ENCODE data around the gene RSAD1. TPM values are rescaled to one million over a fixed set of nuclear protein-coding genes. Genes with fewer than 3 reads are reported as not detected.

RSAD1 gene
- total and polyA plus RNA-seq, 10 of the 15 experiments (the other 5 are each of a cell fraction or from before 2014, with no cell fraction given) = 2.5 to 28.1 (median 22.6) TPM

GRCh38 chr17:50495918-50496317, 17.3 kb downstream of the RSAD1 start (continued):
- TF ChIP-seq CBX3 (IDR thresholded peaks at IDR 0.05; ENCODE audit: borderline replicate concordance, low read depth) = no peak

GRCh38 chr17:50498021-50498874, 19.6 kb downstream of the RSAD1 start:
- ATAC-seq (no peak), DNase-seq (ENCODE audit: low read depth, low spot score) (no peak), FAIRE-seq (no peak)
- ChIA-PET SMC1A (ENCODE audit: uncharacterized antibody, unreplicated experiment) (no interaction called here), CTCF (interaction anchor here (0.9 to 1.2 kb wide), 2 partner anchors 12 to 19 kb away, joined by 3 to 5 read pairs; no protein-coding TSS in a partner anchor), RAD21 (ENCODE audit: unreplicated experiment) (no interaction called here), POLR2A (interaction anchor here (0.9 kb wide), 1 partner anchor 101 kb away, joined by 12 read pairs; the partner anchor contains the start of gene LRRC59)
- BruUV-seq (replicated peaks) = no TSS peak
- no peak overlapping the region for H3K9ac ChIP-seq (ENCODE audit: control insufficient read depth, insufficient read depth, low read length)
- no peaks in the 10 kb centered on the region for H3K79me2 ChIP-seq (ENCODE audit: control insufficient read depth, insufficient read depth, low read length)
- H3K4me2 ChIP-seq (ENCODE audit: control insufficient read depth, insufficient read depth) = no peak overlapping the region
- 53% methylated on average over 7 of the region's 7 CpGs for WGBS (ENCODE audit: insufficient coverage, insufficient replicate concordance, low lambda C conversion rate, missing lambda C conversion rate)
- H3K36me3 ChIP-seq (ENCODE audit: control insufficient read depth in 2 of 2, insufficient read depth in 2 of 2, low read length in 1 of 2) = no peaks in the 10 kb centered on the region
- no peaks in the 10 kb centered on the region for H3K27me3 ChIP-seq (replicated peaks in 1 of 2; ENCODE audit: control insufficient read depth in 2 of 2, insufficient read depth in 2 of 2, low read length in 1 of 2)
- intact Hi-C loops (cut with micrococcal nuclease; ENCODE audit: unreplicated experiment) (no loop called here), in situ Hi-C loops (cut with MboI) (no loop called here)
- H3K4me3 ChIP-seq = no peak overlapping the region
- H3K9me3 ChIP-seq (replicated peaks; ENCODE audit: control insufficient read depth, insufficient read depth, low read length) = no peaks in the 10 kb centered on the region
- H2AFZ ChIP-seq (ENCODE audit: control insufficient read depth, low read depth, low read length) = no peak overlapping the region
- H3K27ac ChIP-seq (ENCODE audit: control insufficient read depth, insufficient read depth) = no peak overlapping the region
- H3K4me1 ChIP-seq (ENCODE audit: control insufficient read depth, insufficient read depth, low read length) = no peaks in the 10 kb centered on the region
- no peaks in the 10 kb centered on the region for H4K20me1 ChIP-seq (ENCODE audit: control insufficient read depth, insufficient read depth)
- TF ChIP-seq TBL1XR1 (IDR thresholded peaks at IDR 0.05; ENCODE audit: low read depth, low read length) (no peak), SKIL (IDR thresholded peaks at IDR 0.05; ENCODE audit: low read depth, poor library complexity, severe bottlenecking) (no peak), NFXL1 (IDR thresholded peaks at IDR 0.05; ENCODE audit: borderline replicate concordance) (no peak), GABPA (IDR thresholded peaks at IDR 0.05; ENCODE audit: low read depth) (no peak), MYC (IDR thresholded peaks at IDR 0.05; ENCODE audit: insufficient read depth, insufficient read length, insufficient replicate concordance, low read length, severe bottlenecking) (no peak), ZBTB33 (IDR thresholded peaks at IDR 0.05) (no peak), IKZF2 (IDR thresholded peaks at IDR 0.05) (no peak), ZBTB4 (CRISPR knock-in tag; IDR thresholded peaks at IDR 0.05) (no peak), SMAD1 (IDR thresholded peaks at IDR 0.05; ENCODE audit: low read depth, partially characterized antibody) (no peak), RUNX3 (IDR thresholded peaks at IDR 0.05; ENCODE audit: low read length) (no peak), IRF5 (IDR thresholded peaks at IDR 0.05; ENCODE audit: borderline replicate concordance) (no peak)

All from GM12878 (cell line).